ENCODE results near the gene QRFP.

Gene QRFP

DNA sequence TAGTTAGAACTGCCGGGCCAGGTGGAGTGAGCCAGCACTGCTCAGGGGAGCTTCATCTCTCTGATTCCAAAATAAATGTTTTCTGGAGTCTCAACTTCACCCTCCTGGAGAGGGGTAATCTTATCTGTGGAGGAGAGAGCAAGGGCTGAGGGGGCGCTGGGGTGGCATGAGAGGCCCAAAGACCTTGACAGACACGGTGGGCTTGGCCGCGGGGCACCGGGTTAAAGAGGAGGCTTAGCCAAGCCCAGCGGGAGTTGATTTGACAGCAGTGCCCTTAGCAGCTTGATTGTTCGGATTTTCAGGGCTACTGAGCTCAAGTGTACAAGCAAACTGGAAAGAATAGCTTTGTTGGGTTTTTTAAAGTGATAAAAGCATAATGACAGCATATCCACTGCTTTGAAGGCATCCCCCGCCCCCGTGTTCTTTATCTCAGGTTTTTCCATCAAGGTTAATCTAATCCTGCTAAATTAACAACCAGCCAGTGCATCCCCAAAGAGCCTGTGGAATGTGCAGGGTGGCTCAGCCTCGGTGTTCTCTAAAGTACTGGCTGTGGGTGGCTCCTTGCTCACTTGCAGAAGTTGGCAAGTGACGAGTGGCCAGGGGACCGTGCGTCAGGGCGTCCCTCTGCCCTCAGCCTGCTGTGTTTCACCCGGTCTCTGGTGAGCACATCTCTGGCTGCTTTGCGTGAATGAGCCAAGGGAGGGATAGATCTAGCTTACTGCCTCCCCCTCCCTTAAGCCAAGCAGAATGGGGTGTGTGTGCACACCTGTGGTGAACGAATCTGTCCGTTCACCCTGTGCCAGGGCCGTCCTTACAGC, 5.5 kb downstream of the QRFP start:
- no peak for DNase-seq (ENCODE audit: low spot score)

DNA sequence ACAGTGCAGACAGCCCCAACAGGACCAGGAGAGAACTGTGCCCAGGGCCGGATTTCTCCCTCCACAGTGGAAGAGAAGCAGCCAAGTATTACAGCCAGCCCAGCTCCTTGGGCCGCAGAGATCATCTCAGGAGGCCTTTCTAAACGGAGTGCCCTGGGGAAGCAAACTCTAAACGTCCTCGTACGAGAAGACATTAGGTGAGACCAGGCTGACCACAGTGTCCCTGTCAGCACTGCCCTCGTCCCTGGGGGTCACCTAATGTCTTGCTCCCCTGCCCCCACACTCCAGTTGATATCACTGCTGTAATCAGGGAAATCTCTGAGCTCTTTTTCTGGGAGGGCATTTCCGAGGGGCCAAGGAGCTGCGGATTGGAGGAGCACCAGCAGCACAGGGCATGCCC, 6.5 kb downstream of the QRFP start:
- DNase-seq (ENCODE audit: low spot score): no peak

- DNase-seq (ENCODE audit: low spot score): no peak
These were observed 8.3 kb downstream of the QRFP start for GRCh38 chr9:130888146-130888885.

DNA sequence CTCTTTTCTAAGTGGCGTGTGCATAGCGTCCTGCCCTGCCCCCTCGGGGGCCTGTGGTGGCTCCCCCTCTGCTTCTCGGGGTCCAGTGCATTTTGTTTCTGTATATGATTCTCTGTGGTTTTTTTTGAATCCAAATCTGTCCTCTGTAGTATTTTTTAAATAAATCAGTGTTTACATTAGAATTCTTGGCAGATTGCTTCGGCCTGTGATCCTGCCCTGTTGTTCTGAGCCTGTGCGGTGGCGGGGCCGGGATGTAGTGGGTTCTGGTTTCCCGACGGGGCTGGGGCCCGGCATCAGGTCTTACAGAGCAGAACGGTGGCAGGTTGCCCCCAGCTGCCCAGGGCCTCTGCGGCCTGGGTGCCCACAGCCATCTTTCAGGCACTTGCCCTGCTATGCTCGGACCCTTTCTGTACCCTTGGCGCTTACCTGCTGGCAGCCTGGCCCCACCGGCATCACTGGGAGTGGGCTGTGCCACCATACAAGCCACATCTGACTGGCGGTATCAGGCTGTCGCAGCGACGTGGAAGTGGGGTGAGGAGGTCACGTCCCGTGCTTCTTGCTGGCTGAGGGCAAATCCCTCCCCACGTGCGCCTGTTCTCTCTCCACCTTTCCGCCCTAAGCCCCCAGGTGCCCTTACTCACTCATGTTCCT, 9.0 kb downstream of the QRFP start:
- no peak for DNase-seq (ENCODE audit: low spot score)

- no peak for DNase-seq (ENCODE audit: low spot score)
These were observed 9.6 kb downstream of the QRFP start for GRCh38 chr9:130886981-130887380.

GRCh38 chr9:130885484-130886375, 10.9 kb downstream of the QRFP start:
- DNase-seq (ENCODE audit: low spot score): no peak

- no peak for DNase-seq (ENCODE audit: low spot score)
These were observed 11.8 kb downstream of the QRFP start for GRCh38 chr9:130884542-130885483.

- no peak for DNase-seq (ENCODE audit: low spot score)
These were observed 12.5 kb downstream of the QRFP start for GRCh38 chr9:130884111-130884531.

- DNase-seq (ENCODE audit: low spot score): no peak
These were observed 13.1 kb downstream of the QRFP start for GRCh38 chr9:130883479-130883878.

DNA sequence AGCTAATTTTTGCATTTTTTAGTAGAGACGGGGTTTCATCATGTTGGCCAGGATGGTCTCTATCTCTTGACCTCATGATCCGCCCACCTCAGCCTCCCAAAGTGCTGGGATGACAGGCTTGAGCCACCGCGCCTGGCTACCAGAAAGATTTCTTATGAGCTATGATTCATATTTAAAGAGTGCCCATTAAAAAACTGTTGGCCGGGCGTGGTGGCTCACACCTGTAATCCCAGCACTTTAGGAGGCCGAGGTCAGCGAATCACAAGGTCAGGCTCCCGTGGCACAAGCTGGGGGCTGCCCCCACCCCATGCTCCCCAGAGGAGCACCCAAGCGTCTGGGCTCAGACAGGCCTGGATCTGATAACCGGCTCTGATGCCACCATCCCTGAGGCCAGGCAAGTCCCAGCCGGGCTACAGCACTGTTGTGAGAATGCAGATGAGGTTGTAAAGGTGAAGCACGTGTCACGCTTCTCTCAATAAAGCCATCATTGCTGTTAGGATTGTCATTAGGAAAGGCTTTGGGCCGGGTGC, 13.9 kb downstream of the QRFP start:
- DNase-seq (ENCODE audit: low spot score): no peak

DNA sequence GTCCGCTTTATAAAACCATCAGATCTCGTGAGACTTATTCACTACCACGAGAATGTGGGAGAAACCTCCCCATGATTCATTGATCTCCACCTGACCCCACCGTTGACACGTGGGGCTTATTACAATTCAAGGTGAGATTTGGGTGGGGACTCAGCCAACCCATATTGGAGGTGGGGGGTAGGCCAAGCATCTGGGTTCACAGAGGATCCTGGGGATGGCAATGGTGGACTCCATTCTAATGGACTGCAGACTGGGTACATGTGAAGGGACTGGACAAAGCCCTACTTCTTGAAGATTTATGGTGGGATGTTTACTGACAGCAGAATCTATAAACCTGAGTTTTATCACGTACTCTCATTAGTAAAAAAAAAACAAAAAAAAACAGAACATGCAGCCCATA, 15.1 kb downstream of the QRFP start:
- no peak for DNase-seq (ENCODE audit: low spot score)

DNA sequence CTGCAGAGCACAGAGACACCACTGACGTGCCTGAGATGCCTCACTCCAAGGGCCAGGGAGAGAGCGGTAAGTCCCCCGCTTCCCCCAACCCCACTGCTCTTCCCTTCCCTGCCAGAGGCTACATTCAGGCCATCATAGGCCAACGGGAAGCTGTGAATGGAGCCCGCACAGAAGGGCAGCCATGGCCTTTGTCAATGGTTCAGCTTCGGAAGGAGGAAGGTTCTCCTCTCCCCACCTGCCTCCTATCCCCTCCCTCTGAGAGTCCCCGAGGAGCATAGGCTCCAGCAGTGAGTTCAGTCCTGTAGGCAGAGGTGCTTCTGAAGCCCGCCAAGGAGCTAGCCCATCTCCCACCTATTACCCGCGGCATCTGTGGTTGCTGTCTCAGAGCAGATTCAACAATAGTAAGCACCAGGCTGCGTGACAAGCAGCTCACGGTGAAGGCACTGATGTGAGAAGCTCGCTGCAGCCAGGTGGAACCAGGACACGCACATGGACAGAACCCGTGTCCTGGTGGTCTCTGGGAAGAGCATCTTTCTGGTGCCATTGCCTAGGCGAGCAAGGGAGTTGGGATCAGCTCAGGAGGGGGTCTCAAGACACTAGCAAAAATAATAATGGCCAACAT, 15.9 kb downstream of the QRFP start:
- no peak for DNase-seq (ENCODE audit: low spot score)

DNA sequence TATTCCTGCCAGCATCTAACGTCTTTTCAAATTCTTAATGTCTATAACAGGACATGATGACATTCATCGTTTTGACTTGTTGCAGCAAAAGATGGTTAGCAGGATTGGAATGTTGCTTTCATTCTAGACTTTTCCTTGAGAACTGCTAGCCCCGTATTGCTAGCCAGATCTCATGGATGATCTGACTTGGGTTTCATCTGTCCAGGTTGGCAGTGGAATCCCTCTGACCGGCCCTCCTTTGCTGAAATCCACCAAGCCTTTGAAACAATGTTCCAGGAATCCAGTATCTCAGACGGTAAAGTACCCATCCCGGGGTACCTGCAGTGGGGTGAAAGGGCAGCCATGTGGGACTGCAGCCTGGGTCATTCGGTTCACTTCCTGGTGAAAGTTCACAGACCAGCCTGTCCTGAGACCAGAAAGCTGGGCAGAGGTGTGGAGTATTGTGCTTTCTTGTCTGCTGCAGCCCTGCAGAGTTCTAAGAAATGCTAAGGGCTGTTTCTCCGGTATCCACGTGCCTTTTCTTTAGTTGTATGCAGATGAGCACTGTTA, 16.7 kb downstream of the QRFP start:
- no peak for DNase-seq (ENCODE audit: low spot score)

- DNase-seq (ENCODE audit: low spot score): no peak
These were observed 18.3 kb downstream of the QRFP start for GRCh38 chr9:130878295-130878694.

GRCh38 chr9:130877300-130877699, 19.3 kb downstream of the QRFP start:
- DNase-seq (ENCODE audit: low spot score): no peak

DNA sequence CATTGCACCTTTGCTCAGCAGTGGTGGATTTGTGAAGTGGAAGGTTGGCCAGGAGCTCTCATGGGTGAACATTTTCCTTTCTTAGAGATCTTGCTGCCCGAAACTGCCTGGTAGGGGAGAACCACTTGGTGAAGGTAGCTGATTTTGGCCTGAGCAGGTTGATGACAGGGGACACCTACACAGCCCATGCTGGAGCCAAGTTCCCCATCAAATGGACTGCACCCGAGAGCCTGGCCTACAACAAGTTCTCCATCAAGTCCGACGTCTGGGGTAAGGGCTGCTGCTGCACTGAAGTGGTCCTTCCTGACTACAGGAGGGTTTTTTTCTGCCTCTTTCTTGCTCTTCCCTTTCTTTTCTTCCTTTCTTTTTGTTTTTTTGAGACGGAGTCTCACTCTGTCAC, 21.8 kb downstream of the QRFP start:
- no peak for DNase-seq (ENCODE audit: low spot score)

- no peak for DNase-seq (ENCODE audit: low spot score)
These were observed 22.6 kb downstream of the QRFP start for GRCh38 chr9:130873966-130874365.

GRCh38 chr9:130872912-130873503, 23.6 kb downstream of the QRFP start:
- no peak for DNase-seq (ENCODE audit: low spot score)

DNA sequence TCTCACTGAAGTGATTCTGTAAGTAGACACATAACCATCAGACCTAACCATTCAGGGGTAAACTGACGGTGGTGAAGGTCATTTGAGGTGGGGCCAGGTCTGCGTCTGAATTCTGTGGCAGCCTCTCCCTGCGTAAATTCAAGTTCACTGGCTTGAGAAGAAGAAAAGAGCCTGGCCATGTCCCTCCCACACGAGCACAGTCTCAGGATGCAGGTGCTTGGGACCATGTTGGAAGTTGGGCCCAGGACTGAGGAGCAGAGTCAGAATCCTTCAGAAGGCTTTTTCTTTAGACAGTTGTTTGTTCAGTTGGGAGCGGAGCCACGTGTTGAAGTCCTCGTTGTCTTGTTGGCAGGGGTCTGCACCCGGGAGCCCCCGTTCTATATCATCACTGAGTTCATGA, 24.1 kb downstream of the QRFP start:
- no peak for DNase-seq (ENCODE audit: low spot score)

All from AG08395 (cell line).